CD4-positive, alpha-beta memory T cell (primary cell): ENCODE results near the gene GCN1. TPM values are rescaled to one million over a fixed set of nuclear protein-coding genes. Genes with fewer than 3 reads are reported as not detected.
A peak's percentile ranks its signal among the peaks of the same experiment; 100 is the strongest.
"Not testable (repeated sequence)": the region's sequence is repeated elsewhere in the genome, so short reads cannot be mapped to it uniquely, and the experiment has no call there.

Source experiments
- CTCF ChIA-PET: fragments of 350-600 bp; sonication (Branson Sonifier 250); formaldehyde crosslinking; loops from one replicate; lab custom pipeline; 2021; ENCODE audit warnings: inconsistent platforms; ENCODE audit not compliant: partially characterized antibody; lab: Charles Lee
- POLR2A ChIA-PET: fragments of 350-600 bp; sonication (Branson Sonifier 250); formaldehyde crosslinking; loops from one replicate; lab custom pipeline; 2021; ENCODE audit not compliant: partially characterized antibody; lab: Charles Lee
- DNase-seq, 5 donors: peaks; one replicate each; pipeline versions ENCODE4 v3.0.0 to v3.0.0-alpha.2; 2020 to 2022; ENCODE audit warnings: mixed read lengths in 1 of 5
- H3K27ac ChIP-seq: one replicate; pipeline ENCODE4 v1.7.0; 2013; ENCODE audit warnings: low read depth, low read length
- H3K27me3 ChIP-seq: 2 replicates; pipeline ENCODE4 v1.7.0; 2013; ENCODE audit warnings: mild to moderate bottlenecking, low read length, moderate library complexity; ENCODE audit not compliant: insufficient read depth
- H3K36me3 ChIP-seq: 2 replicates; pipeline ENCODE4 v1.7.0; 2013; ENCODE audit warnings: mild to moderate bottlenecking, low read length, moderate library complexity; ENCODE audit not compliant: insufficient read depth
- H3K4me1 ChIP-seq: 2 replicates; pipeline ENCODE4 v1.7.0; 2013; ENCODE audit warnings: mild to moderate bottlenecking, low read length, moderate library complexity; ENCODE audit not compliant: insufficient read depth
- H3K4me3 ChIP-seq, 2 donors: one replicate each; pipeline ENCODE4 v1.7.0; 2013; ENCODE audit warnings: low read length in 2 of 2, mild to moderate bottlenecking in 1 of 2
- H3K9me3 ChIP-seq, 2 donors: one replicate each; pipeline ENCODE4 v1.7.0; 2013; ENCODE audit warnings: low read length in 2 of 2, control low read depth in 1 of 2; ENCODE audit not compliant: control insufficient read depth in 1 of 2
- H3K27ac Mint-ChIP-seq, 7 donors: one replicate each; pipeline ENCODE4 v1.8.0; 2020 to 2021; ENCODE audit warnings: mixed read lengths in 7 of 7, mild to moderate bottlenecking in 6 of 7, inconsistent platforms in 3 of 7, moderate library complexity in 3 of 7
- H3K27me3 Mint-ChIP-seq, 2 donors: one replicate each; pipeline ENCODE4 v1.8.0; 2020 to 2021; ENCODE audit warnings: mixed read lengths in 2 of 2
- H3K36me3 Mint-ChIP-seq, 2 donors: one replicate each; pipeline ENCODE4 v1.8.0; 2020 to 2021; ENCODE audit warnings: mixed read lengths in 2 of 2, inconsistent platforms in 1 of 2, mild to moderate bottlenecking in 1 of 2
- H3K4me1 Mint-ChIP-seq, 4 donors: one replicate each; pipeline ENCODE4 v1.8.0; 2020 to 2021; ENCODE audit warnings: mixed read lengths in 4 of 4, mild to moderate bottlenecking in 1 of 4
- H3K4me3 Mint-ChIP-seq, 8 donors: one replicate each; pipeline ENCODE4 v1.8.0; 2020 to 2021; ENCODE audit warnings: mixed read lengths in 8 of 8, mild to moderate bottlenecking in 7 of 8, moderate library complexity in 6 of 8, inconsistent platforms in 3 of 8
- H3K9me3 Mint-ChIP-seq, 8 donors: one replicate each; pipeline ENCODE4 v1.8.0; 2020 to 2021; ENCODE audit warnings: mixed read lengths in 8 of 8, mild to moderate bottlenecking in 5 of 8, inconsistent platforms in 3 of 8, moderate library complexity in 1 of 8
- intact Hi-C: fragments of 100-400 bp; cut with micrococcal nuclease; formaldehyde crosslinking; loops from one replicate; pipeline ENCODE4 v1.15.1; 2023
- polyA plus RNA-seq, 2 donors: library from polyadenylated mRNA; unstranded; fragments of 300-500 nt; fragmentation: Illumina TruSeq; gene quantifications; one replicate each; pipeline ENCODE4 v1.2.3, GENCODE V29; 2021
- total RNA-seq, 2 experiments: library from RNA; stranded (reverse); gene quantifications; one replicate each; pipeline ENCODE4 v1.2.3, GENCODE V29; 2021

GCN1 gene
- total and polyA plus RNA-seq, 4 experiments from 2014 or later, result 13.9 to 132 (median 78.1) TPM

- Histone ChIP-seq H3K27me3 (no peaks in the 10 kb centered on the region), H3K36me3 (peaks cover 84% of the 10 kb centered on the region), H3K9me3 (no peaks in the 10 kb centered on the region), H3K27ac (no peak overlapping the region), H3K4me3 (no peak overlapping the region), H3K4me1 (no peaks in the 10 kb centered on the region)
- Mint-ChIP-seq H3K27ac (peak overlapping the region in 2 of 7 donors; percentile 68 to 88), H3K4me1 (no peaks in the 10 kb centered on the region), H3K27me3 (no peaks in the 10 kb centered on the region), H3K36me3 (peaks cover 17 to 62% of the 10 kb centered on the region in 2 donors), H3K9me3 (no peaks in the 10 kb centered on the region), H3K4me3 (no peak overlapping the region)
- no peak for DNase-seq
- intact Hi-C loops, result no loop called here
- ChIA-PET POLR2A (interaction anchor here (1.6 kb wide), 1 partner anchor 15 kb away, joined by 7 read pairs; the partner anchor contains the start of gene RPLP0), CTCF (interaction anchor here (0.8 kb wide), 1 partner anchor 13 kb away, joined by 3 read pairs; no protein-coding TSS in a partner anchor)
Observed at GRCh38 chr12:120215357-120215735, 20.8 kb upstream of the GCN1 start.

GRCh38 chr12:120214626-120215356 lies 20.3 kb upstream of the GCN1 start:
- Mint-ChIP-seq H3K27me3 (no peaks in the 10 kb centered on the region), H3K36me3 (peaks cover 17 to 58% of the 10 kb centered on the region in 2 donors), H3K4me3 (peak overlapping the region in 1 of 8 donors; percentile 17), H3K4me1 (no peaks in the 10 kb centered on the region), H3K9me3 (no peaks in the 10 kb centered on the region), H3K27ac (no peak overlapping the region)
- H3K4me1 ChIP-seq, result no peaks in the 10 kb centered on the region
- CTCF ChIA-PET, result interaction anchor here (0.8 kb wide), 1 partner anchor 13 kb away, joined by 3 read pairs; no protein-coding TSS in a partner anchor
- no peak for DNase-seq
- intact Hi-C loops, result no loop called here
- peaks cover 84% of the 10 kb centered on the region for H3K36me3 ChIP-seq
- H3K4me3 ChIP-seq, result no peak overlapping the region
- POLR2A ChIA-PET, result interaction anchor here (1.6 kb wide), 1 partner anchor 14 kb away, joined by 7 read pairs; the partner anchor contains the start of gene RPLP0
- H3K27me3 ChIP-seq, result no peaks in the 10 kb centered on the region
- H3K27ac ChIP-seq, result no peak overlapping the region
- H3K9me3 ChIP-seq, result no peaks in the 10 kb centered on the region

GRCh38 chr12:120213758-120214157 lies 19.2 kb upstream of the GCN1 start:
- H3K27ac ChIP-seq, result no peak overlapping the region
- no peaks in the 10 kb centered on the region for H3K4me1 Mint-ChIP-seq
- ChIA-PET CTCF (no interaction called here), POLR2A (interaction anchor here (1.6 kb wide), 1 partner anchor 13 kb away, joined by 7 read pairs; the partner anchor contains the start of gene RPLP0)
- intact Hi-C loops, result no loop called here
- H3K27me3 Mint-ChIP-seq, result no peaks in the 10 kb centered on the region
- no peaks in the 10 kb centered on the region for H3K9me3 Mint-ChIP-seq
- H3K4me3 Mint-ChIP-seq, result peak overlapping the region in 1 of 8 donors; percentile 20
- H3K9me3 ChIP-seq, result no peaks in the 10 kb centered on the region
- H3K27ac Mint-ChIP-seq, result no peak overlapping the region
- no peak for DNase-seq
- no peak overlapping the region for H3K4me3 ChIP-seq
- H3K36me3 Mint-ChIP-seq, result peaks cover 17 to 52% of the 10 kb centered on the region in 2 donors
- H3K36me3 ChIP-seq, result peaks cover 73% of the 10 kb centered on the region
- no peaks in the 10 kb centered on the region for H3K27me3 ChIP-seq
- H3K4me1 ChIP-seq, result no peaks in the 10 kb centered on the region

GRCh38 chr12:120213182-120213581 lies 18.7 kb upstream of the GCN1 start:
- H3K27ac ChIP-seq, DNase-seq, H3K27ac Mint-ChIP-seq, POLR2A ChIA-PET, H3K4me1 Mint-ChIP-seq, H3K9me3 Mint-ChIP-seq, H3K27me3 Mint-ChIP-seq, H3K4me3 Mint-ChIP-seq, H3K27me3 ChIP-seq, H3K4me3 ChIP-seq, intact Hi-C loops, H3K4me1 ChIP-seq, H3K9me3 ChIP-seq: not testable (repeated sequence)
- CTCF ChIA-PET, result interaction anchor here (1.4 to 3.0 kb wide), 2 partner anchors 12 to 15 kb away, joined by 4 to 10 read pairs; partner anchors contain the start of gene RPLP0
- peaks cover 17 to 47% of the 10 kb centered on the region in 2 donors for H3K36me3 Mint-ChIP-seq
- peaks cover 70% of the 10 kb centered on the region for H3K36me3 ChIP-seq

- Histone ChIP-seq H3K27ac (no peak overlapping the region), H3K9me3 (no peaks in the 10 kb centered on the region), H3K4me1 (no peaks in the 10 kb centered on the region), H3K4me3 (no peak overlapping the region), H3K36me3 (peaks cover 70% of the 10 kb centered on the region), H3K27me3 (no peaks in the 10 kb centered on the region)
- Mint-ChIP-seq H3K4me1 (no peaks in the 10 kb centered on the region), H3K4me3 (no peak overlapping the region), H3K27ac (no peak overlapping the region), H3K27me3 (no peaks in the 10 kb centered on the region), H3K36me3 (peaks cover 17 to 52% of the 10 kb centered on the region in 2 donors), H3K9me3 (no peaks in the 10 kb centered on the region)
- POLR2A ChIA-PET, result interaction anchor here (1.0 to 3.9 kb wide), 2 partner anchors 12 to 79 kb away, joined by 3 to 27 read pairs; partner anchors contain the start of genes RNU4-2 and RPLP0
- DNase-seq, result no peak
- CTCF ChIA-PET, result interaction anchor here (1.2 to 3.0 kb wide), 3 partner anchors 11 to 54 kb away, joined by 3 to 10 read pairs (median 4); partner anchors contain the start of gene RPLP0
- intact Hi-C loops, result no loop called here
Observed at GRCh38 chr12:120212301-120212700, 17.8 kb upstream of the GCN1 start.

GRCh38 chr12:120211904-120212283 lies 17.4 kb upstream of the GCN1 start:
- H3K36me3 ChIP-seq, result peaks cover 66% of the 10 kb centered on the region
- DNase-seq, result no peak
- CTCF ChIA-PET, result interaction anchor here (1.2 to 3.0 kb wide), 3 partner anchors 11 to 55 kb away, joined by 3 to 10 read pairs (median 4); partner anchors contain the start of gene RPLP0
- Mint-ChIP-seq H3K4me3 (no peak overlapping the region), H3K9me3 (no peaks in the 10 kb centered on the region), H3K36me3 (peaks cover 17 to 54% of the 10 kb centered on the region in 2 donors), H3K27ac (no peak overlapping the region), H3K4me1 (no peaks in the 10 kb centered on the region), H3K27me3 (no peaks in the 10 kb centered on the region)
- no peak overlapping the region for H3K4me3 ChIP-seq
- no peaks in the 10 kb centered on the region for H3K4me1 ChIP-seq
- no peaks in the 10 kb centered on the region for H3K9me3 ChIP-seq
- H3K27me3 ChIP-seq, result no peaks in the 10 kb centered on the region
- intact Hi-C loops, result no loop called here
- H3K27ac ChIP-seq, result no peak overlapping the region
- POLR2A ChIA-PET, result interaction anchor here (1.0 to 3.9 kb wide), 3 partner anchors 11 to 80 kb away, joined by 3 to 27 read pairs (median 6); partner anchors contain the start of genes RNU4-2 and RPLP0
